GM12891 (cell line): ENCODE results near the gene ROR1.

Source experiments
- POLR2A ChIP-seq: IDR thresholded peaks from 2 replicates; pipeline ENCODE4 v1.6.1; 2011; ENCODE audit warnings: low read depth, low read length, control low read depth
- POLR2AphosphoS5 ChIP-seq: IDR thresholded peaks from 2 replicates; pipeline ENCODE4 v1.6.1; 2011; ENCODE audit warnings: low read depth, low read length, control low read depth

DNA sequence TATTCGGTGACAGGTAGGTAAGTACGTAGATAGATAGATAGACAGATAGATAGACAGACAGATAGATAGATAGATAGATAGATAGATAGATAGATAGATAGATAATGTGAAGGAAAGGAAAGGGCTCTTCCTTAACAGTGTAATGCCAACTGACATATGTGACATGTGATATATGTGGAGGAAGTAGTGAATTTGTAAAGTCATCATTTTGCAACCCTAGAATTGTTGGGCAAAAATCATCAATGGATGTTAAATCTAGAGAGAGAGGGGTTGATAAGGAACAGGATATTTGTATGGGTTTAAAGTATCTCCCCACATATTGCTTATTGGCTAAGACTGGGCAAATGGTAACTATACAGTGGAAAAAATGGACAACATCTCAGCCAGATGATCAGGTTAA, 166.6 kb downstream of the ROR1 start:
- TF ChIP-seq POLR2A, result no peak
- no peak for TF ChIP-seq POLR2AphosphoS5
